Activated CD4-positive, alpha-beta T cell treated with anti-CD3 and anti-CD28 coated beads, Interleukin-2, amount 50 U/mL, for 4 hours (primary cell): Measurements from ENCODE around the gene TTLL8.

Experiments
- DNase-seq, 2 experiments: peaks; one replicate each; pipeline ENCODE4 v3.0.0-alpha.2; 2020

Gene TTLL8

GRCh38 chr22:50082961-50083461, 24.9 kb upstream of the TTLL8 start:
- no peak for DNase-seq

- DNase-seq = no peak
Measured at GRCh38 chr22:50082197-50082715, 24.2 kb upstream of the TTLL8 start.

- DNase-seq = no peak
Measured at GRCh38 chr22:50081426-50082196, 23.5 kb upstream of the TTLL8 start.

DNA sequence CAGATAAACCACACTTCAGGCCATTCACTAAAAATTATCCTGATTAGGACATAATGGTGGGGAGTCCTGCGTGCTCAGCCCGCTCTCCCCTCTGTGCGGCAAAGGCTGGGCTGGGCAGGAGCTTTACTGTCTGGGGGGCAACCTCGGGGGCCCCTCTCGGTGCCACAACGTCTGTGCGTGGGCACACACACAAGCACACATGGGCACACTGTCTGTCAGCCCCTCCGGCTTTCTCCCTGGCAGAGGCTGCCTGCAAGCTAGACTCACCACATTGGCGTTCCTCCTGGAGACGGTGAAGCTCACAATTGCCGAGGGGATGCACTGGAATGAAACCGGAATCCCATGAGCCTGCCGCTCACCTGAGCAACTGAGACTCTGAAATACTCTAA, 22.0 kb upstream of the TTLL8 start:
- DNase-seq = no peak

DNA sequence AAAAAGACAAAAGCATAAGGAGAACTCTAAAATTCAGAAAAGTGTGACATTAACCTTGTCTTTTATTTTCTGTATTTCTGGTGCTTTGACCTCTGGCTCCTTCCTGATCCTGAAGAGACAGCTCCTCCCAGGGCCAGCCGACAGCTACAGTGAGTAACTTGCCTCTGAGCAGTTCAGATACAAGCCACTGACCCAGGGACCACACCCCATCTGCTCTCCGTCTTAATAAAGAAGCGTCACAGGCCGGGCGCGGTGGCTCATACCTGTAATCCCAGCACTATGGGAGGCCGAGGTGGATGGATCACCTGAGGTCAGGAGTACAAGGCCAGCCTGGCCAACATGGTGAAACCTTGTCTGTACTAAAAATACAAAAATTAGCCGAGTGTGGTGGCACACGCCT, 20.7 kb upstream of the TTLL8 start:
- no peak for DNase-seq

DNA sequence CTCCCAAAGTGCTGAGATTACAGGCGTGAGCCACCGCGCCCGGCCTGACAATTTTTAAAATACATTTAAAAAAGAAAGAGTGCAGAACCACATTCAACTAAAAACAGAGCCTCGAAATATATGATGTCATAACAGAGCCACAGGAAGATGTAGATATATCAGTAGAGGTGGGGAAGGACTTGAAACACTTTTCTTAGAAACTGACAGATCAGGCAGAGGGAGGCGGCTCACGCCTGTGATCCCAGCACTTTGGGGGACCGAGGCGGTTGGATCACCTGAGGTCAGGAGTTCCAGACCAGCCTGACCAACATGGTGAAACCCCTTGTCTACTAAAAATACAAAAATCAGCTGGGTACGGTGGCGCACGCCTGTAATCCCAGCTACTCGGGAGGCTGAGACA, 20.1 kb upstream of the TTLL8 start:
- DNase-seq = no peak

- no peak for DNase-seq
Measured at GRCh38 chr22:50076646-50077535, 18.8 kb upstream of the TTLL8 start.

DNA sequence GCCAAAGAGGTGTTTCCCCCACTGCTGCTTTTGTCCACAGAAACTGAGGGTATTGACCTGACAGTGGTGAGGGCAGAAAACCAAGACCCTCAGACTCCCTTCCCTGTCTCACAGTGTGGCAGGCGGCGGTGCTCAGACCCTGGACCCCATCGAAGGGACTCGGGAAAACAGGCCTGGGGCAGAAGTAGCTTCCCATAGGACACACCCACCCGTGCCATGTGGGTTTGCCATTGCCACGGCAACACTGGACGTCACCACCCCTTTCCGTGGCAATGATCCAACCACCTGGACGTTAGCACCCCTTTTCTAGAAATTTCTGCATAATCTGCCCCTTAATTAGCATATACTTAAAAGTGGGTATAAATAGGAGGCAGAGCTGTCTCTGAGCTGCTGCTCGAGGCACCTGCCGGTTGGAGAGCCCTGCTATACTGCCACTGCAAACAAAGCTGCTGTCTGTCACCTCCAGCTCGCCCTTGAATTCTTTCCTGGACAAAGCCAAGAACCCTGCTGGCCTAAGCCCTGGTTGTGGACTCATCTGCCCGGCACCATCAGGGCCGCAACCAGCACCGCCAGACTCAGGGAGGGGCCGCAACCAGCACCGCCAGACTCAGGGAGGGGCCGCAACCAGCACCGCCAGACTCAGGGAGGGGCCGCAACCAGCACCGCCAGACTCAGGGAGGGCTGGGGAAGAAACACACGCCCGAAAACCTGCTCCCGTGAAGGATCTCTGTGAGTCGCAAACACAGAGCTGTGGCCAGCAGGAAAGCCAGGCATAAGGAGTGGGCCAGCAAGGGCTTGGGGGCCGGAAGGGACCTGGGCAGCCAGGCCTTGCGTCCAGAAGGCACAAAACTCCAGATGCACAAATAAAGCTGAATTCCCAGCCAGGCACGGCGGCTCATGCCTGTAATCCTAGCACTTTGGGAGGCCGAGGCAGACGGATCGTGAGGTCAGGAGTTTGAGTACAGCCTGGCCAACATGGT, 16.7 kb upstream of the TTLL8 start:
- no peak for DNase-seq

- DNase-seq = no peak
Measured at GRCh38 chr22:50074056-50074455, 16.0 kb upstream of the TTLL8 start.

DNA sequence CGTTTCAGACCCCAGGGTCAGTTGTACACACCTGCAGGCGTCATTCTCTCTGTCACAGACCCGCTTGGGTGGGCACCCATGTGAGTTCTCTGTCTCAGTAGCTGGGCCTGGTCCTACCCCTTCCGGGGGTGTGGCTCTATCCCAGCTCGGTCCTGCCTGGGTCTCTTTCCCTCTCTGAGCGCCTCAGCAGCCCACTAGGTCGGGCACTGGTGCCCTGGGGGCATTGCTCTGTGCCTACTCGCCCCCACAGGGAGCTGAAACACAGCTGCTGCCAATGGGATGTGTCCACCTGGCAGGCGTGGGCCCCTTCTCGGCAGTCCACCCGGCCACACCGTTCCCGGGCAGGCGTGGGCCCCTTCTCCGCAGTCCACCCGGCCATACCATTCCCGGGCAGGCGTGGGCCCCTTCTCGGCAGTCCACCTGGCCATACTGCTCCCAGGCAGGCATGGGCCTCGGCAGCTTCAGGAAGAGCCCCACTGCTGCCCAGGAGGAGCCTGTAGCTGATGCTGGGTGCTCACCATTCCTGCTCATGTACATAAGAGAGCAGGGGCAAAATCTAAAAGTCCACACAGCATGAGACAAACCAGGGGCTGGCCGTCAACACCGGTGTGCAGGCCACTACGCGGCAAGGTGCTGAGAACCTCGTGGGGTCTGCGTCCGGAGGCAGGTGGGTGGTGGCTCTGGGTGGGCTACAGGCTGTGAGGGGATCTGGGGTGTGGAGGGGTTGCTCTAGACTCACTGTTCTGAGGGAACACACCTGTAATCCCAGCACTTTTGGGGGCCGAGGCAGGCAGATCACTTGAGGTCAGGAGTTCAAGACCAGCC, 14.8 kb upstream of the TTLL8 start:
- DNase-seq = no peak

- no peak for DNase-seq
Measured at GRCh38 chr22:50072167-50072555, 14.1 kb upstream of the TTLL8 start.

- no peak for DNase-seq
Measured at GRCh38 chr22:50071432-50072166, 13.5 kb upstream of the TTLL8 start.

DNA sequence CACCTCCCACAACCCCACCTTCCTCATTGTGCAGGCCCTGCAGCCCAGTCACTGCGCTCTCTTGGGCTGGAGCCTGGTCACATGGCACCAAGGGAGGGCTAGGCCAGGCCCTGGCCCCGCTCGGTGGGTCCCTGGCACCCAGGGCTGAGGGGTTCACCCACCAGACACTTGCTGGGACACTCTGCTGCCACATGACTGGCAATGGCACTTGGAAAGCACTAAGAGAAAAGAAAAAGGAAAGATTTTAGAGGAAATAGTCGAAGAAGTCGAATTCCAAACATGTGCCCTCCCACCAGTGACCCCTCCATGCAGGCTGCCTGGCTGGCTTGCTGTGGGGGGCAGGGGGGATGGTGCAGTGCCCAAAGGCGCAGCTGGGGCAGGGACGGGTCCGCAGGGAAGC, 12.3 kb upstream of the TTLL8 start:
- no peak for DNase-seq

GRCh38 chr22:50068096-50068495, 10.0 kb upstream of the TTLL8 start:
- DNase-seq = no peak

DNA sequence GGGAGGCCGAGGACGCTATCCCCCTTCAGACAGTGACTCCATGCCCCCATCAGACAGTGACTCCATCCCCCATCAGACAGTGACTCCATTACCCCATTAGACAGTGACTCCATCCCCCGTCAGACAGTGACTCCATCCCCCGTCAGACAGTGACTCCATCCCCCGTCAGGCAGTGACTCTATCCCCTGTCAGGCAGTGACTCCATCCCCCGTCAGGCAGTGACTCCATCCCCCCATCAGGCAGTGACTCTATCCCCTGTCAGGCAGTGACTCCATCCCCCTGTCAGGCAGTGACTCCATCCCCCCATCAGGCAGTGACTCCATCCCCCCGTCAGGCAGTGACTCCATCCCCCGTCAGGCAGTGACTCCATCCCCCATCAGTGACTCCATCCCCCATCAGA, 9.1 kb upstream of the TTLL8 start:
- DNase-seq = no peak

DNA sequence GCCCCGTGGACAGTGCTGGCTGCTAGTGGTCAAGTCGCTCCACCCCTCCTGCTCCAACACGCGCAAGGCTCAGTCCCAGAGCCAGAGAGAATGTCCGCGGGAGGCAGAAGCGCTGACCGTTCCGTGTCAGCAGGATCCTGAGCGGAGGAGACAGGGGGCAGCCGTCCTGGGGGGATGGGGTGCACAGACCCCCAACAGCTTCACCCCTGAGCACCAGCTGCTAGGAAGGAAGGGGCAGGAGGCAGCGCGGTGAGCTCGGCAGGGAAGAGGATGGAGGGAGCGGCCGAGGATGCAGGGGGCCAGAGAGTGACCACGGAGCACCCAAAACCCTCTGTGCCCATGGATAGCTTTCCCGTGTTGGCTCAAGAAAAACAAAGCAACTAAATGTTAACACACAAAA, 6.4 kb upstream of the TTLL8 start:
- no peak for DNase-seq

DNA sequence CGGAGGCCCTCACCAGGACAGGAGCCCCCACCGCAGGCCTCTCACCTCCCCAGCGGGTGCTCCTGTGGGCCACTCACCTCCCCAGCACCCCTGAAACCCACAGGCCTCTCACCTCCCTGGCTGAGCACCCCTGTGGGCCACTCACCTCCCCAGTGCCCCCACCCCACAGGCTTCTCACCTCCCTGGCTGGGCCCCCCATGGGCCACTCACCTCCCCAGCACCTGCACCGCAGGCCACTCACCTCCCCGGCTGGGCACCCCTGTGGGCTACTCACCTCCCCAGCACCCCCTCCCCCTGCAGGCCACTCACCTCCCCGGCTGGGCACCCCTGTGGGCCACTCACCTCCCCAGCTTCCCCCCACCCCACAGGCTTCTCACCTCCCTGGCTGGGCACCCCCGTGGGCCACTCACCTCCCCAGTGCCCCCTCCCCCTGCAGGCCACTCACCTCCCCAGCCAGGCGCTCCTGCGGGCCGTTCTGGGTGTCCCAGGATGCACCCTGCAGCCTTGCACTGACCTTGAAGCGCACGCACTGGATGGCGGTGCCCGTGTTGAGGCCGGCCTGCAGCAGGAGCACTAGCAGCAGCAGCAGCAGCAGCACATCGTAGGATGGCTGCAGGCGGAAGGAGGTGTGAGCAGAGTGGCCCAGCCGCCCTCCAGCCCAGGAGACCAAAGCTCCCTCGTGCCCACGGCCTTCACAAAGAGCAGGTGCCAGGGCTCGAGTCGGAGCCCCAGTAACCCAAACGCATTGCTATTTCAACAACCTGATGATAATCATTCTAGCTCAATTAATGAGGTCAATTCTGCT, 5.7 kb upstream of the TTLL8 start:
- DNase-seq = no peak

GRCh38 chr22:50062509-50063135, 4.5 kb upstream of the TTLL8 start:
- DNase-seq = no peak

GRCh38 chr22:50061824-50062355, 3.8 kb upstream of the TTLL8 start:
- DNase-seq = no peak
